ENCODE results near the gene RNASE7. TPM values are rescaled to one million over a fixed set of nuclear protein-coding genes. Genes with fewer than 3 reads are reported as not detected.
"Not testable (repeated sequence)": the region's sequence is repeated elsewhere in the genome, so short reads cannot be mapped to it uniquely, and the experiment has no call there.

The RNASE7 gene
- total RNA-seq, 1 donor from 2014 or later = not detected

- Histone ChIP-seq H3K36me3 (peaks cover 39% of the 10 kb centered on the region), H3K4me3 (no peak within 1 kb of the TSS), H3K4me1 (no peaks in the 10 kb centered on the region), H3K27ac (no peak within 1 kb of the TSS), H3K27me3 (no peaks in the 10 kb centered on the region), H3K9me3 (no peaks in the 10 kb centered on the region)
- ATAC-seq (peak; percentile 71), DNase-seq (no peak)
- no peak for TF ChIP-seq CTCF (IDR thresholded peaks at IDR 0.05)
- intact Hi-C loops (cut with DNase I) = no loop called here
Observed at GRCh38 chr14:20998674-20999366, 43.3 kb upstream of the RNASE7 start, which contains the start of gene SLC39A2. Gene SLC39A2, plus strand, starts transcription at chr14:20999293. Its CDS starts 154 bp downstream, at chr14:20999447.

- H3K4me3 ChIP-seq = no peak overlapping the region
- ATAC-seq = no peak
- no peak for TF ChIP-seq CTCF (IDR thresholded peaks at IDR 0.05)
Observed at GRCh38 chr14:20999591-20999990, 42.6 kb upstream of the RNASE7 start.

GRCh38 chr14:21001218-21001617 lies 40.9 kb upstream of the RNASE7 start:
- H3K36me3 ChIP-seq = peaks cover 15% of the 10 kb centered on the region
- H3K4me1 ChIP-seq = no peaks in the 10 kb centered on the region
- H3K9me3 ChIP-seq = no peaks in the 10 kb centered on the region
- TF ChIP-seq CTCF (IDR thresholded peaks at IDR 0.05) = no peak
- DNase-seq (no peak), ATAC-seq (no peak)
- H3K4me3 ChIP-seq = no peak overlapping the region
- intact Hi-C loops (cut with DNase I) = no loop called here
- no peaks in the 10 kb centered on the region for H3K27me3 ChIP-seq
- no peak overlapping the region for H3K27ac ChIP-seq

More at GRCh38 chr14:20999591-20999990, 42.6 kb upstream of the RNASE7 start:
- no peaks in the 10 kb centered on the region for H3K9me3 ChIP-seq
- no peak overlapping the region for H3K27ac ChIP-seq
- intact Hi-C loops (cut with DNase I) = no loop called here
- no peaks in the 10 kb centered on the region for H3K4me1 ChIP-seq
- DNase-seq = no peak
- H3K36me3 ChIP-seq = peaks cover 32% of the 10 kb centered on the region
- H3K27me3 ChIP-seq = no peaks in the 10 kb centered on the region

GRCh38 chr14:21003788-21004346 lies 38.3 kb upstream of the RNASE7 start:
- H3K36me3 ChIP-seq = no peaks in the 10 kb centered on the region
- TF ChIP-seq CTCF (IDR thresholded peaks at IDR 0.05) = no peak
- H3K9me3 ChIP-seq = no peaks in the 10 kb centered on the region
- H3K27ac ChIP-seq = no peak overlapping the region
- no peak for ATAC-seq
- no peak overlapping the region for H3K4me3 ChIP-seq
- intact Hi-C loops (cut with DNase I) = no loop called here
- no peaks in the 10 kb centered on the region for H3K4me1 ChIP-seq
- no peak for DNase-seq
- no peaks in the 10 kb centered on the region for H3K27me3 ChIP-seq

DNA sequence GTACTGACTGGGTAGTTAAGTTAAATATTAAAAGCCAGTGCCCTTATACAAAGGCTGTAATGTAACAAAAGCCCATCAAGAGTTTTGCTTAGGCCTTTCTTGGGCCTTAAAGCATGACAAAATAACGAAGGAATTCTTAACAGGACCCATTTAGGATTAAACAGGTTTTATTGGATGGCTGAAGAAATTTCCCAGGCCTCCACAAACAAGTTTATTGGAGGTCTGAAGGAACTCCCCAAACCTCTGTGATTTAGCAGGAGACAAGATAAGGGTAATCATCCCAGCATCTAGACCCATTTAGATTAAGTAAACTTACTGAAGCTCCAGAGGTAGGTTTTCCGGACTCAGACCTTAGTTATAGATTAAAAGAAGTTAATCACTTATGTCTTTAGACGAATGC lies 32.4 kb upstream of the RNASE7 start:
- DNase-seq; intact Hi-C loops (cut with DNase I); H3K27me3 ChIP-seq: not testable (repeated sequence)

GRCh38 chr14:21011136-21011535 lies 31.0 kb upstream of the RNASE7 start:
- Histone ChIP-seq H3K36me3 (no peaks in the 10 kb centered on the region), H3K4me3 (no peak overlapping the region), H3K27ac (no peak overlapping the region), H3K9me3 (no peaks in the 10 kb centered on the region), H3K27me3 (no peaks in the 10 kb centered on the region), H3K4me1 (no peaks in the 10 kb centered on the region)
- DNase-seq (no peak), ATAC-seq (no peak)
- no peak for TF ChIP-seq CTCF (IDR thresholded peaks at IDR 0.05)
- intact Hi-C loops (cut with DNase I) = no loop called here

More for the DNA sequence above, 32.4 kb upstream of the RNASE7 start:
- H3K4me1 ChIP-seq, ATAC-seq, H3K36me3 ChIP-seq, H3K9me3 ChIP-seq, H3K27ac ChIP-seq, H3K4me3 ChIP-seq: not testable (repeated sequence)
